ENCODE results near the gene PARN.
"Not testable (repeated sequence)": the region's sequence is repeated elsewhere in the genome, so short reads cannot be mapped to it uniquely, and the experiment has no call there.

The PARN gene

GRCh38 chr16:14427371-14427948, 202.6 kb downstream of the PARN start:
- no peak for DNase-seq

GRCh38 chr16:14424595-14424994, 205.5 kb downstream of the PARN start:
- no peak for DNase-seq

DNA sequence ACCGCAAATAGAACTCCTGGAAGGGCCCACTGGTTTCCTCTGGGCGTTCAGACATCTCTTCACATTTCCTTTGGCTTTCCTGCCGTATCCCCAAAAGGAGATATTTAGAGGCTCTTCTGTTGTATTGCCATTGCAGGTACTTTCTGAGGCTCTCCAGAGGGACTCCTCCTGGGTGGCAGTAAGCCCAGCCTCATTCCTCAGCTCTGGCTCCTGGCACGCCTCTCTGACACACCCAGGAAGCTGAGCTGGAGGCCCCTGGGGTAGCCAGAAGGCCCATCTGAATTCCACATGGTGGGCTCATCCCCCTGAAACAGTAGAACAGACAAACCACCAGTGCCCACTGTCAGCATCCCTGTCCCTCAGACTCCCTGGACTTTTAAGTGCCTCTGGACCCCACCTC, 206.7 kb downstream of the PARN start:
- DNase-seq = no peak

GRCh38 chr16:14420721-14421488, 209.2 kb downstream of the PARN start:
- DNase-seq = no peak

- DNase-seq = not testable (repeated sequence)
These were observed 209.8 kb downstream of the PARN start for GRCh38 chr16:14420243-14420642.

DNA sequence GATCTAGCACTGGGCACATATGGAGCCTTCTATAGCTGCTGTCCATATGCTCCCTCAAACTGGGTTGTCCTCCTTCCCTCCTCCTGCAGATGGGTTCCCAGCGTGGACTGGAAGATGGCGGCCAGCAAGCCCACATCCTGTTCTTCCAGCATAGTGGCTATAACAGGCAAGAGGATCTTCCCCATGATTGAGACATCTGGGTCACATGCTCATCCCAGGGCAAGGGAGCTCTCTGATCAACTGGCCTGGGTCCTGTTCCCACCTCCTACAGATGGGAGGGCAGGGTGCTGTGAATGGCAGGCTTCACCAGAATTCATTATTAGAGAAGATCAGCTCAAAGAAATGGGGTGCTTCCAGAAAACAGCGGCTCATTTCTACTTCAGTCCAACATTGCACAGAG, 210.2 kb downstream of the PARN start:
- no peak for DNase-seq

DNA sequence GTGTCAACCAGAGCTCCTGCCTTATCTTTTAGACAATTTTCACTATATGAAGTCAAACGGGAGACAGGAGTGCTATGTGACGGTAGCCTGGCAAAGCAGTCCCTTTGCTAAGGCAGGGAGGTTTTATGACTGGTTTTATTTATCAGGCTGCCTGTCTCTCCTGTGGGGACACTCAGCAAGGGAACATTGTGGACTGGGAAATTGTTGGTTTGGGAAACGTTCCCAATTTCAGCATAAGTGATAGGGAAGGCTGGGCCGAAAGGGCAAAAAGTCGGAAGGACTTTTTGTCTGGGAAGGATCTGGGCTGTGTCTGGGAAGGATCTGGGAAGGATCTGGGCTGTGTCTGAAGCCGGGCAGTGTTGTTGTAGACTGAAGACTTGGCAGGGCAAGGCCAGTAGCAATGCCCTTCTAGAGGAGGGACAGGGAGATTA, 211.2 kb downstream of the PARN start:
- no peak for DNase-seq

GRCh38 chr16:14416184-14416583, 213.9 kb downstream of the PARN start:
- DNase-seq = no peak

GRCh38 chr16:14415291-14415690, 214.8 kb downstream of the PARN start:
- DNase-seq = no peak

DNA sequence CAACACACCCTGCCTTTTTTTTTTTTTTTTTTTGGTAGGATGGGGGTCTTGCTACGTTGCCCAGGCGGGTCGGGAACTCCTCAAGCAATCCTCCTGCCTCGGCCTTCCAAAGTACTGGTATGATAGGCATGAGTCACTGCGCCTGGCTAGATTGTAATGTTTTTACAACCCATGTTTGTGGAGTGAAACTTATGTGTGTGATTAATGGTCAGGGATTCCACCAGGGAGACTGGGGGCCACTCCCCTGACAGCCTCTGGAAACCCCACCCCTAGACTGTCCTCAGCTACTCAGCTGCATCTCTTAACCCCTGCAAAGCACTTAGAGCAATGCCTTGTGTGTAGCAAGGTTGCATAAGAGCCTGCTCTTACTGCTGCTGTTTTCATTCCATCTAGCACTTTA, 220.5 kb downstream of the PARN start:
- no peak for DNase-seq

DNA sequence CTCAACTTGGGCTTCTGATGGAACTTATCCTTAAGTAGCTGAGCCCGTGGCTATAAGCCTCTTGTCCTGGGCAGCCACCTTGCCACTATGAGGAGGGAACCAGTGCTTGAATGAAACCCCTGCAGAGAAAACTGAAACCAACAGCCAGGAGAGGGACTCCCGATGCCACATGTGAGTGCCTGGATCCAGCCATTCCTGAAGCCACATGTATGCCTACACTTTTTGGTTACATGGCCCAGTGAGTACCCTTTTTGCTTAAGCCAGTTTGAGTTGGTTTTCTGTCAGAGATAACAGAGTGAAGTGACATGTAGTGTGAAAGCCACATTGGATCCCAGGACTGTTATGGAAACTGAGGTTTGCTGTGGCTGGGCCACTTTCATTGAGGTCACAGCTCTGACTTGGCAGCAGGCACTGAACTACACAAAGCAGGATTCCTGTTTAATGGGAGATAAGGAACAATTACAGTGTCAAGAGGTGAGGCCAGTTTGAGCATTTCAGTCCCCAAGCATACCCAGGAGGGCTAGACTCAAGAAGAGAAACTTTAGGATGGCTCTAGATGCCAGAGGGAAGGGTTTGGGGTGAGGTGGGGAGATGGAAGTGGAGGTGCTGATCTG, 222.2 kb downstream of the PARN start:
- DNase-seq = no peak

GRCh38 chr16:14405611-14406537, 224.2 kb downstream of the PARN start:
- no peak for DNase-seq

GRCh38 chr16:14403001-14403389, 227.1 kb downstream of the PARN start:
- DNase-seq = not testable (repeated sequence)

DNA sequence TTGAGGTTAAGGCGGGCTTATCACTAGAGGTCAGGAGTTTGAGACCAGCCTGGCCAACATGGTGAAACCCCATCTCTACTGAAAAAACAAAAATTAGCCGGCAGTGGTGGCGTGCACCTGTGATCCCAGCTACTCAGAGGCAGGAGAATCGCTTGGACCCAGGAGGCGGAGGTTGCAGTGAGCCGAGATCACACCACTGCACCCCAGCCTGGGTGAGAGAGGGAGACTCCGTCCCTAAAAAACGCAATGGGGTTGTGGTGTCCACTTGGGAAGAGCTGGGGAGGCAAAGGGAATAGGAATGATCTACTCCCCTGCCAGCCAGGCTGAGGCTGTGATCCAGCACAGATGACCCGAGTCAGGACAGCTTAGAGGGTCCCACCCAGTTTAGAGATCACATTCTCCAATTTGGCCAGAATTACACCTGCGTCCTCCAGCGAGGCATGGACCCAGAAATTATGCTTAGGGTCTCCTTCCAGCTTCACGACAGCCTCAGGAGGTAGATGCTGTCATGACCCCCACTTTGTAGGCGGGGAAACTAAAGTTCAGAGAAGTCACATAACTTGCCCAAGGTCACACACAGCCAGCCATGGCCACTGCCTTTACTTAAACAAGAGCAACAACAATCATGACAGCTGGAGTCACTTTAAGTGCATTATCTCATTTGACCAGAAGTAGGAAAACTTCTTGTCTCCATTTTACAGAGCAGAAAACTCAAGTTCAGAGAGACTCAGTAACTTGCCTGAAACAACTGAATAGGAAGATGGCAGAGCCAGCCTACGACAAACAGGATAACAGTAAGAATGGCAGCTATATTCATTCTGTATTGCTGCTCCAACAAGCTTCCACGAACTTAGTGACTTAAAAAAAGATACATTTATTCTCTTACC, 227.7 kb downstream of the PARN start:
- DNase-seq = not testable (repeated sequence)

- not testable (repeated sequence) for DNase-seq
These were observed 228.4 kb downstream of the PARN start for GRCh38 chr16:14401711-14402061.

DNA sequence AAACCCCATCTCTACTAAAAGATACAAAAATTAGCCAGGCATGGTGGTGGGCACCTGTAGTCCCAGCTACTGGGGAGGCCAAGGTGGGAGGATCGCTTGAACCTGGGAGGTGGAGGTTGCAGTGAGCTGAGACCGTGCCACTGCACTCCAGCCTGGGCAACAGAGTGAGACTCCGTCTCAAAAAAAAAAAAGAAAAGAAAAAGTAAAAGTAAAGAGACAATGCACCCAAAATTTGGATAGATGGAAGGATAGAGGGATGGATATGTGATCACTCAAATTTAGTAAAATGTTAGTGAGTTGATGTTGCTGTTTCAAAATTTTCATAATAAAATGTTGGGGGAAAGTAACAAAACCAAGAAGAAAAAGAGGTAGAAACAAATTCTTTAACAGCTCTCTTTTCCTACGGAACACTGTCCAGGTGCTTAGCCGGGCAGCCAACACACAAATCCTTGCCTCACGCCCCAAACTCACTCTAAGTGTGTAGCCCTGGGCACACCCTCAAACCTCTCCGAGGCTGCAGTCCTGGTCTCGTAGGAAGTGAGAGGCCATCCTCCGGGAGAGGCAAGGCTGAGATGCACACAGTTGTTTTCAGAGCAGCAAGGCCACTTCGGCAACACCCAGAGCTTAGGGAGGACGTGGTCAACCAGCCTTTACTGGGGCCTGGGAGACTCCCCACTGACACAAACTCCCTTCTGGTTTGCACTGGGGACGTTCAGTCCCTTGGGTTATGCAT, 228.9 kb downstream of the PARN start:
- DNase-seq = not testable (repeated sequence)

GRCh38 chr16:14400285-14400977, 229.6 kb downstream of the PARN start:
- no peak for DNase-seq

DNA sequence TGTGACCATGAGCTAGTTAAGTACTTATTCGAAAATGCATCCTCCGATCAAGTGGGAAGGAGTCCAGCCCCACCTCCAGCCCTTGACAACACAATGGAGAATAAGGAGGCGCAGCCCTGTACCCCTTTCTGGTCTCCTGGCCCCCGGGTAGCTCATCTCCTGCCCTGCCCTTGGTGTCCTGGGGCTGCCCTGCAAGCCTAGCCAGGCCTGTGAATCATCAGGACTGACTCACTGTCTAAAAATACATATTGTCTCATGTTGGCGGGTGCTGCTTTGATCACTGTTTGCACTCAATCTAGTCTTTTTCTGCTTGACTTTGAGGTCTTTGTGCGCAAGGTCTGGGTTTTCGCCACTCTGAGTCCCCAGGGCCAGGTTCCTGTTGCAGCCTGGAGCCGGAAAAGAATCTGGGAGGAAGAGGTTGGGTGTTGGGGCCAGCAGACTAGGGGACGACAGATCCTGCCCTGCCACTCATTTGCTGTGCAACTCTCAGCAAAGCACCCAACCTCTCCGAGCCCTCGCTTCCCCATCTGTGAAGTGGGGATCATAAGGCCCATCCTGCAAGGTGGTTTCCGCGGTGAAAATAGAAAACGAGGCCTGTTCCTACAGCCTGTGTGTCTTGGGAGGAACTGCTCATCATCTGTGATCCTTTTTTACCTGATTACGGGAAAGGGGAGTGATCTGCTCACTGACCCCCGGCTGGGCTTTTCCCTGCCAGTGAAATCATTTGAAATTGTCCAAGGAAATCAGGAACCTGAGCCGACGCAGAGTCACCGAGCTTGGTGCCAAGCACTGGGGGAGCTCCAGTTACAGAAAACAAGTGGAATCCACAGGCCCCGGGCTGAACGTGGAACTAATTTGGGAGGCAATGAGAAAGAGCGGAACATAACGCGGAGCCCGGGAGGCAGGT, 230.4 kb downstream of the PARN start:
- no peak for DNase-seq

- DNase-seq = no peak
These were observed 231.9 kb downstream of the PARN start for GRCh38 chr16:14398014-14398717.
